OCI-LY7 (cell line): Measurements from ENCODE around the gene STMP1. TPM values are rescaled to one million over a fixed set of nuclear protein-coding genes. Genes with fewer than 3 reads are reported as not detected.
"Not testable (repeated sequence)": the region's sequence is repeated elsewhere in the genome, so short reads cannot be mapped to it uniquely, and the experiment has no call there.

Experiments
- BruUV-seq: library from RNA; stranded (reverse); fragments of 400-500 nt; replicated peaks from 2 replicates; lab custom pipeline; 2021; lab: Mats Ljungman, UMichigan
- CTCF ChIA-PET: fragments of 300-600 bp; sonication (Branson Sonifier 250); formaldehyde crosslinking; loops from one replicate; lab custom pipeline; 2022; ENCODE audit warnings: antibody characterized with exemption; ENCODE audit not compliant: unreplicated experiment; lab: Charles Lee
- POLR2A ChIA-PET: fragments of 300-600 bp; sonication (Branson Sonifier 250); formaldehyde crosslinking; loops from one replicate; lab custom pipeline; 2022; ENCODE audit warnings: antibody characterized with exemption; lab: Charles Lee
- DNase-seq: peaks from one replicate; pipeline ENCODE4 v3.0.0-alpha.2; 2015; ENCODE audit warnings: low spot score
- H2AFZ ChIP-seq: fragments of 200-600 bp; sonication (generic), shearing (Covaris generic); 2 replicates; pipeline ENCODE4 v1.6.1; 2014; ENCODE audit warnings: mild to moderate bottlenecking, antibody characterized with exemption, low read length, moderate library complexity
- H3K27ac ChIP-seq: fragments of 200-600 bp; sonication (generic); 2 replicates; pipeline ENCODE4 v1.5.1; 2014; ENCODE audit warnings: mixed run types, low read depth, mild to moderate bottlenecking, moderate library complexity, low read length, inconsistent platforms; ENCODE audit not compliant: poor library complexity, severe bottlenecking
- H3K36me3 ChIP-seq: fragments of 200-600 bp; sonication (generic); 2 replicates; pipeline ENCODE4 v1.6.1; 2014; ENCODE audit warnings: mild to moderate bottlenecking, antibody characterized with exemption, low read length, moderate library complexity, mixed read lengths; ENCODE audit not compliant: insufficient read depth
- H3K4me1 ChIP-seq: fragments of 200-600 bp; sonication (generic); 2 replicates; pipeline ENCODE4 v1.5.1; 2014; ENCODE audit warnings: mild to moderate bottlenecking, low read length; ENCODE audit not compliant: insufficient read depth, poor library complexity, severe bottlenecking
- H3K4me2 ChIP-seq: fragments of 200-600 bp; sonication (generic); 2 replicates; pipeline ENCODE4 v1.6.1; 2014; ENCODE audit warnings: mild to moderate bottlenecking, low read length
- H3K4me3 ChIP-seq: fragments of 200-600 bp; sonication (generic); 2 replicates; pipeline ENCODE4 v1.5.1; 2014; ENCODE audit warnings: mild to moderate bottlenecking, low read depth, low read length; ENCODE audit not compliant: poor library complexity, severe bottlenecking
- H3K79me2 ChIP-seq: fragments of 200-600 bp; sonication (generic); 2 replicates; pipeline ENCODE4 v1.6.1; 2016; ENCODE audit warnings: low read depth, mild to moderate bottlenecking, low read length, moderate library complexity, mixed read lengths; ENCODE audit not compliant: insufficient read depth
- H3K9me2 ChIP-seq: fragments of 200-600 bp; sonication (generic); 2 replicates; pipeline ENCODE4 v1.6.1; 2016; ENCODE audit warnings: mild to moderate bottlenecking, low read length, mixed read lengths; ENCODE audit not compliant: insufficient read depth
- H3K9me3 ChIP-seq: fragments of 200-600 bp; sonication (generic); 2 replicates; pipeline ENCODE4 v1.6.1; 2014; ENCODE audit warnings: mild to moderate bottlenecking, mixed run types, low read length, mixed read lengths
- H4K20me1 ChIP-seq: fragments of 200-600 bp; sonication (generic); 2 replicates; pipeline ENCODE4 v1.6.1; 2014; ENCODE audit warnings: mild to moderate bottlenecking, antibody characterized with exemption, low read length, moderate library complexity, mixed read lengths; ENCODE audit not compliant: insufficient read depth
- EZH2phosphoT487 ChIP-seq: fragments of 200-600 bp; sonication (generic); IDR thresholded peaks from 2 replicates; pipeline ENCODE4 v1.6.1; 2018; ENCODE audit warnings: low read depth, borderline replicate concordance, mild to moderate bottlenecking, mixed run types, antibody characterized with exemption, low read length, moderate library complexity, mixed read lengths
- intact Hi-C: fragments of 100-400 bp; cut with micrococcal nuclease; formaldehyde crosslinking; loops from one replicate; pipeline ENCODE4 v1.10.0; 2022; ENCODE audit not compliant: unreplicated experiment
- total RNA-seq, 2 experiments: library from RNA; depleted of rRNA in 1 of 2; stranded (reverse); fragments of >200 nt in 1 of 2; shearing (Covaris generic) in 1 of 2; gene quantifications; 2 replicates each; pipeline ENCODE4 v1.2.3, GENCODE V29; 2014 to 2022
- TF ChIP-seq, protein P1 (sequence below): fragments of 200-600 bp; sonication (generic); conservative IDR thresholded peaks from 2 replicates; pipeline ENCODE4 v1.5.1; 2014; ENCODE audit warnings: mild to moderate bottlenecking, antibody characterized with exemption, low read length, moderate library complexity, mixed read lengths

STMP1 gene
- total RNA-seq, 2 experiments from 2014 or later: 7.4 to 24.4 TPM

GRCh38 chr7:135690566-135690965 lies 28.3 kb downstream of the STMP1 start:
- Histone ChIP-seq H3K4me3 (no peak overlapping the region), H3K27ac (no peak overlapping the region), H3K9me2 (no peaks in the 10 kb centered on the region), H3K9me3 (no peaks in the 10 kb centered on the region), H3K79me2 (no peaks in the 10 kb centered on the region), H3K36me3 (no peaks in the 10 kb centered on the region), H2AFZ (no peak overlapping the region), H3K4me1 (no peaks in the 10 kb centered on the region), H3K4me2 (no peak overlapping the region), H4K20me1 (no peaks in the 10 kb centered on the region)
- intact Hi-C loops: no loop called here
- POLR2A ChIA-PET: no interaction called here
- BruUV-seq: no TSS peak
- no peak for DNase-seq
- CTCF ChIA-PET: no interaction called here
- TF ChIP-seq EZH2phosphoT487: no peak
- TF ChIP-seq, protein P1, sequence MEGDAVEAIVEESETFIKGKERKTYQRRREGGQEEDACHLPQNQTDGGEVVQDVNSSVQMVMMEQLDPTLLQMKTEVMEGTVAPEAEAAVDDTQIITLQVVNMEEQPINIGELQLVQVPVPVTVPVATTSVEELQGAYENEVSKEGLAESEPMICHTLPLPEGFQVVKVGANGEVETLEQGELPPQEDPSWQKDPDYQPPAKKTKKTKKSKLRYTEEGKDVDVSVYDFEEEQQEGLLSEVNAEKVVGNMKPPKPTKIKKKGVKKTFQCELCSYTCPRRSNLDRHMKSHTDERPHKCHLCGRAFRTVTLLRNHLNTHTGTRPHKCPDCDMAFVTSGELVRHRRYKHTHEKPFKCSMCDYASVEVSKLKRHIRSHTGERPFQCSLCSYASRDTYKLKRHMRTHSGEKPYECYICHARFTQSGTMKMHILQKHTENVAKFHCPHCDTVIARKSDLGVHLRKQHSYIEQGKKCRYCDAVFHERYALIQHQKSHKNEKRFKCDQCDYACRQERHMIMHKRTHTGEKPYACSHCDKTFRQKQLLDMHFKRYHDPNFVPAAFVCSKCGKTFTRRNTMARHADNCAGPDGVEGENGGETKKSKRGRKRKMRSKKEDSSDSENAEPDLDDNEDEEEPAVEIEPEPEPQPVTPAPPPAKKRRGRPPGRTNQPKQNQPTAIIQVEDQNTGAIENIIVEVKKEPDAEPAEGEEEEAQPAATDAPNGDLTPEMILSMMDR: no peak

- no peaks in the 10 kb centered on the region for H3K36me3 ChIP-seq
- intact Hi-C loops: no loop called here
- H3K4me3 ChIP-seq: no peak overlapping the region
- no peaks in the 10 kb centered on the region for H3K9me3 ChIP-seq
- H2AFZ ChIP-seq: no peak overlapping the region
- DNase-seq: no peak
- BruUV-seq: no TSS peak
- H4K20me1 ChIP-seq: no peaks in the 10 kb centered on the region
- ChIA-PET POLR2A (no interaction called here), CTCF (interaction anchor here (0.6 kb wide), 1 partner anchor 437 kb away, joined by 3 read pairs; no protein-coding TSS in a partner anchor)
- H3K27ac ChIP-seq: no peak overlapping the region
- TF ChIP-seq, protein P1: no peak
- no peak for TF ChIP-seq EZH2phosphoT487
- H3K9me2 ChIP-seq: no peaks in the 10 kb centered on the region
- no peaks in the 10 kb centered on the region for H3K79me2 ChIP-seq
- H3K4me1 ChIP-seq: no peaks in the 10 kb centered on the region
- H3K4me2 ChIP-seq: no peak overlapping the region
These were observed 29.7 kb downstream of the STMP1 start for GRCh38 chr7:135692055-135692454.

- H3K4me2 ChIP-seq, intact Hi-C loops, H3K4me3 ChIP-seq, CTCF ChIA-PET, H4K20me1 ChIP-seq, DNase-seq, BruUV-seq, H2AFZ ChIP-seq, H3K27ac ChIP-seq, H3K9me3 ChIP-seq, POLR2A ChIA-PET, H3K79me2 ChIP-seq, H3K9me2 ChIP-seq, H3K36me3 ChIP-seq, H3K4me1 ChIP-seq: not testable (repeated sequence)
These were observed 30.3 kb downstream of the STMP1 start for GRCh38 chr7:135692606-135693005.
